Thyroid gland (tissue), 4 donors: ENCODE results near the gene MARCKS. TPM values are rescaled to one million over a fixed set of nuclear protein-coding genes. Genes with fewer than 3 reads are reported as not detected.

Experiments
- DNase-seq, 2 donors: peaks; one replicate each; pipeline ENCODE4 v3.0.0-alpha.2; 2019
- H3K27ac ChIP-seq, 3 donors: fragments of 200-600 bp; sonication (generic); 1 replicate in 2 of 3; 2 replicates in 1 of 3; pipeline ENCODE4 v1.5.1; 2016 to 2019; ENCODE audit warnings: mild to moderate bottlenecking in 1 of 3, moderate library complexity in 1 of 3
- H3K27me3 ChIP-seq: fragments of 200-600 bp; sonication (generic); one replicate; pipeline ENCODE4 v1.5.1; 2019
- H3K36me3 ChIP-seq, 2 donors: fragments of 200-600 bp; sonication (generic); one replicate each; pipeline ENCODE4 v1.5.1; 2016 to 2019
- H3K4me1 ChIP-seq, 2 donors: fragments of 200-600 bp; sonication (generic); one replicate each; pipeline ENCODE4 v1.5.1; 2017 to 2019
- H3K4me3 ChIP-seq, 3 donors: fragments of 200-600 bp; sonication (generic); replicated peaks in 1 of 3; 1 replicate in 2 of 3; 2 replicates in 1 of 3; pipeline ENCODE4 v1.5.1; 2016; ENCODE audit warnings: mild to moderate bottlenecking in 1 of 3
- H3K9me3 ChIP-seq: fragments of 200-600 bp; sonication (generic); one replicate; pipeline ENCODE4 v1.5.1; 2017
- POLR2A ChIP-seq, 2 donors: fragments of 450-650 bp; IDR thresholded peaks; one replicate each; pipeline ENCODE4 v1.6.1; 2017; ENCODE audit warnings: antibody characterized with exemption in 2 of 2, mild to moderate bottlenecking in 2 of 2, moderate library complexity in 1 of 2
- WGBS, 2 donors: methylation state at CpG; one replicate each; pipeline ENCODE4 v1.1.5; 2017; 5-methylcytosine and 5-hydroxymethylcytosine counted together
- intact Hi-C: fragments of 100-400 bp; cut with DNase I; formaldehyde crosslinking; loops from one replicate; pipeline ENCODE4 v1.15.1; 2023
- total RNA-seq, 4 donors: library from RNA; depleted of rRNA; stranded (reverse); fragments of >200 nt; gene quantifications; one replicate each; pipeline ENCODE4 v1.2.3, GENCODE V29; 2016
- TF ChIP-seq, protein P1 (sequence below), 6 experiments: fragments of 200-600 bp in 3 of 6; fragments of 450-650 bp in 3 of 6; sonication (generic) in 3 of 6; IDR thresholded peaks; one replicate each; pipeline ENCODE4 v1.5.1; 2016 to 2019; ENCODE audit warnings: antibody characterized with exemption in 6 of 6, mild to moderate bottlenecking in 2 of 6, inconsistent platforms in 1 of 6, moderate library complexity in 1 of 6

Gene MARCKS, protein sequence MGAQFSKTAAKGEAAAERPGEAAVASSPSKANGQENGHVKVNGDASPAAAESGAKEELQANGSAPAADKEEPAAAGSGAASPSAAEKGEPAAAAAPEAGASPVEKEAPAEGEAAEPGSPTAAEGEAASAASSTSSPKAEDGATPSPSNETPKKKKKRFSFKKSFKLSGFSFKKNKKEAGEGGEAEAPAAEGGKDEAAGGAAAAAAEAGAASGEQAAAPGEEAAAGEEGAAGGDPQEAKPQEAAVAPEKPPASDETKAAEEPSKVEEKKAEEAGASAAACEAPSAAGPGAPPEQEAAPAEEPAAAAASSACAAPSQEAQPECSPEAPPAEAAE
- total RNA-seq, result 10 to 100 TPM; 35.8 to 51.8 (median 43.0) TPM

DNA sequence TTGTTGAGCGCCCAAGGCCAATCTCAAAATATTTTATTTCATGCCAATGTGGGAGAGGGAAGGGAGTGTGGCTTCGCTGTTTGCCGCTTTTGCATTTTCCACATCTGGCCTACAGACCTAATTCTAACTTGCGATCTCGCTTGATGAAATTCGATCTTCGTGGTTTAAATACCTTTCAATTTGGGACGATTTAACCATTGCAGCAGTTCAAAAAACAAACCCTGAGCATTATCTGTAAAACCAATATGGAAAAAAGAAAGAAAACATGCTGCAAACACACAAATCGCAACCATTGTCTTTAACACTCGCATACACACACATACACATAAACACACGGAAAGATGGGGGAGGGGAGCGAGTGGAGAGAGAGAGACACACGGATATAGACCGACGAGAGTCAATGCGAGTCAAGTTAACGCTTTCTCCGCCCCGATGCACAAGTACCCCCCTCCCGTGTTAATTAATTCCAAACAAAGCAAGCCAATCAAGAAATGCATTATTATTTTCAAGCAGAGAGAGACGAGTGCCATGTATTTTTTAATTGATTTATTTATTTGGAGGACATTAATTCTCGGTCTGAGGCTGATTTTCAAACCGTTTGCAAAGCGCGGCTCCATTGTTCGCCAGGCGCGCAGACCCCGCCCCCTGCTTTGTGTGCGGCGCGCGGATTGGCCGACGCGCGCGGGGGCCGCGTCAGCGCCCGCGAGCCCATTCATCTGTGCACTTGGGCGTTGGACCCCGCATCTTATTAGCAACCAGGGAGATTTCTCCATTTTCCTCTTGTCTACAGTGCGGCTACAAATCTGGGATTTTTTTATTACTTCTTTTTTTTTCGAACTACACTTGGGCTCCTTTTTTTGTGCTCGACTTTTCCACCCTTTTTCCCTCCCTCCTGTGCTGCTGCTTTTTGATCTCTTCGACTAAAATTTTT, at the start of gene MARCKS:
Gene MARCKS, plus strand, starts transcription at position 721 of the 931 bp plus-strand sequence. CDS start 401 bp downstream, outside the sequence.
- Histone ChIP-seq H3K36me3 (no peaks in the 10 kb centered on the region), H3K4me3 (peak within 1 kb of the TSS; percentile 54 to 91 (median 82)), H3K4me1 (peaks cover 0 to 5% of the 10 kb centered on the region in 2 donors), H3K27me3 (no peaks in the 10 kb centered on the region), H3K27ac (peak within 1 kb of the TSS; percentile 85 to 95 (median 93)), H3K9me3 (no peaks in the 10 kb centered on the region)
- WGBS, 2 donors, result 1% methylated on average over 49 of the region's 49 CpGs
- intact Hi-C loops, result loop anchor here (5.0 kb wide), 1 partner anchor 550 kb away; no protein-coding TSS in a partner anchor
- DNase-seq, result peak; percentile 77 to 81
- peak in 1 of 2 donors; percentile 82 for TF ChIP-seq POLR2A (IDR thresholded peaks at IDR 0.05)
- TF ChIP-seq, protein P1, sequence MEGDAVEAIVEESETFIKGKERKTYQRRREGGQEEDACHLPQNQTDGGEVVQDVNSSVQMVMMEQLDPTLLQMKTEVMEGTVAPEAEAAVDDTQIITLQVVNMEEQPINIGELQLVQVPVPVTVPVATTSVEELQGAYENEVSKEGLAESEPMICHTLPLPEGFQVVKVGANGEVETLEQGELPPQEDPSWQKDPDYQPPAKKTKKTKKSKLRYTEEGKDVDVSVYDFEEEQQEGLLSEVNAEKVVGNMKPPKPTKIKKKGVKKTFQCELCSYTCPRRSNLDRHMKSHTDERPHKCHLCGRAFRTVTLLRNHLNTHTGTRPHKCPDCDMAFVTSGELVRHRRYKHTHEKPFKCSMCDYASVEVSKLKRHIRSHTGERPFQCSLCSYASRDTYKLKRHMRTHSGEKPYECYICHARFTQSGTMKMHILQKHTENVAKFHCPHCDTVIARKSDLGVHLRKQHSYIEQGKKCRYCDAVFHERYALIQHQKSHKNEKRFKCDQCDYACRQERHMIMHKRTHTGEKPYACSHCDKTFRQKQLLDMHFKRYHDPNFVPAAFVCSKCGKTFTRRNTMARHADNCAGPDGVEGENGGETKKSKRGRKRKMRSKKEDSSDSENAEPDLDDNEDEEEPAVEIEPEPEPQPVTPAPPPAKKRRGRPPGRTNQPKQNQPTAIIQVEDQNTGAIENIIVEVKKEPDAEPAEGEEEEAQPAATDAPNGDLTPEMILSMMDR (IDR thresholded peaks at IDR 0.05), result no peak

DNA sequence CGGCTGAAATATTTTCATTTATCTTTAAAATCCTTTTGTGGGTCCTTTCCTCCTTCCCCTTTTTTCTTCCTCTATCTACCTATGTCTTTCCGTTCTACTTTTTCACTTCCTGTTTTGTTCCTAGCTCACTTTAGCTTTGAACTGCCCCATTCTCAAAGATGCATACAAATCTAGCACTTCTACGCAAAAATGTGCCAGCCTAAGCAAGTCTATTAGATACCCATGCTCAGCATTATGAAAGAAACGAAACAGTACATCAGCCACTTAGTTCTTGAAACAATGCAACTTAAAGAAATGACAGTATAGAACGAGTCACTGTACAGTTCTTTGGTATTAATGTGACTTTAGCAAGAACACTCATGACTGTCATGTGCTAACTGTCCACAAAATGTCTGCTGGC, 47.3 kb upstream of the MARCKS start:
- DNase-seq, result no peak
- H3K4me1 ChIP-seq, result no peaks in the 10 kb centered on the region
- H3K9me3 ChIP-seq, result no peaks in the 10 kb centered on the region
- intact Hi-C loops, result no loop called here
- no peaks in the 10 kb centered on the region for H3K36me3 ChIP-seq
- no peaks in the 10 kb centered on the region for H3K27me3 ChIP-seq
- WGBS, 2 donors, result 84 to 85% methylated on average over 5 of the region's 5 CpGs
- TF ChIP-seq, protein P1 (IDR thresholded peaks at IDR 0.05), result no peak
- no peak for TF ChIP-seq POLR2A (IDR thresholded peaks at IDR 0.05)
- no peak overlapping the region for H3K27ac ChIP-seq
- no peak overlapping the region for H3K4me3 ChIP-seq

DNA sequence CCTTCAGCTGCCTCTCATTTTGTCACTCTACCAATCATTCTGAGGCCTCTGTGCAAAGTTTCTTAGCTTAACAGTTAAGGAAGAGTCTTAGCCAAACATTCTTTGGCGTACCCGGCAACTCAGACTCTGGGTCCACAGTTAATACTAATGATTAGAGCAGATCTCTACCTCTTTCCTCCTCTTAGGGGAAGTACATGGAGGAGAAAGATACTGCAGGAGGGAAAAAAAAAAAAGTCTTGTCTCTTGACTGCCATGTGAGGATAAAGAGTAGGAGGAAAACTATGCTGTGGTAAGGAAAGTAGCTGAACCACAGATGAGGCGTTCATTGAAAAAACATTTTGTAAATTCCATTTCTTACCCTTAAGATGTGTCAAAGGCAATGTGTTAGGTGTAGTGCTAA, 44.0 kb upstream of the MARCKS start:
- no peak for DNase-seq
- intact Hi-C loops, result no loop called here
- no peaks in the 10 kb centered on the region for H3K36me3 ChIP-seq
- TF ChIP-seq, protein P1 (IDR thresholded peaks at IDR 0.05), result no peak
- no peak for TF ChIP-seq POLR2A (IDR thresholded peaks at IDR 0.05)
- H3K4me3 ChIP-seq, result no peak overlapping the region
- no peaks in the 10 kb centered on the region for H3K9me3 ChIP-seq
- H3K27ac ChIP-seq, result no peak overlapping the region
- no peaks in the 10 kb centered on the region for H3K4me1 ChIP-seq
- no peaks in the 10 kb centered on the region for H3K27me3 ChIP-seq
- WGBS, 2 donors, result 77 to 84% methylated on average over 3 of the region's 3 CpGs

DNA sequence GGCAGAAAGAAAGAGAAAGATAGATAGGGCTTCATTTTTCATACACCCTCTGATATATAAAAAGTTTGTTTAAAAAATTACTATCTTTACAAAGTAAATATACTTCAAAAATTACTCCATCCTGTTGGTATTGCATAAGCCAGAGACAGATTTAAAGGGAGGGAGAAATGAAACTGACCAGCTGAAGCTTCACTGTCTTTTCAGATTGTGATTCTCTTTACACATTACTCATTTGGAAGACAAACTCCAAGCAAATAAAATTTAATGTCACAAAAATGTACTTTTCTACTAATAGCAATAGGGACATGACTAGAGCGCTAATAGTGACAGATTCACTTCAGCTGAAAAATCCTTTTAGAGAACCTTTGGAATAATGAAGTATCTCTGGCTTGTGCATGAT, 38.6 kb upstream of the MARCKS start:
- no peak for DNase-seq
- Histone ChIP-seq H3K9me3 (no peaks in the 10 kb centered on the region), H3K4me1 (no peaks in the 10 kb centered on the region), H3K36me3 (no peaks in the 10 kb centered on the region), H3K27me3 (no peaks in the 10 kb centered on the region), H3K4me3 (no peak overlapping the region), H3K27ac (no peak overlapping the region)
- TF ChIP-seq POLR2A (IDR thresholded peaks at IDR 0.05), result no peak
- TF ChIP-seq, protein P1 (IDR thresholded peaks at IDR 0.05), result no peak
- WGBS, 2 donors, result 89 to 100% methylated on average over 1 of the region's 1 CpG
- intact Hi-C loops, result no loop called here
